ENCODE measurements around the gene CDC7. TPM values are rescaled to one million over a fixed set of nuclear protein-coding genes. Genes with fewer than 3 reads are reported as not detected.

Gene CDC7
- polyA plus RNA-seq, 2 of the 4 experiments (the other 2 are of a cell fraction), result 10.1 to 16.8 TPM

DNA sequence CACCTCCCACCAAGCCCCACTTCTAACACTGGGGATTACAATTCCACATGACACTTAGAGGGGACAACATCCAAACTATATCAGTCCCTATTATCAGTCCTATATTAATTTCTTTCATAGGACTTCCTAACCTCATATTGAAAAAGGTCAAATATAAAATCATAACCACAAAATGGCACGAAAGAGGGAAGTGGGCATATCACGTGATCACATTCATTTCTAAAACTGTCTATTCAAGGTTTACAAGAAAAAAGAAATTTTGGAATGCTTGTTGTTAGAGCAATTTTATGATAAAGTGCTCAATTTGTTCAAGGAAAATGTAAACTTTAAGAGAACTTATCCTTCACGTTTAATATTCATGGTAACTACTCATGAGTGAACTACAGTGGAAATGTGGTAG lies 13.2 kb upstream of the CDC7 start:
- ChIA-PET CTCF (no interaction called here), POLR2A (no interaction called here)
- DNase-seq (ENCODE audit: low read depth in 1 of 2, low spot score in 1 of 2) (no peak), FAIRE-seq (no peak), ATAC-seq (no peak)
- WGBS (ENCODE audit: missing lambda C conversion rate), result 13% methylated on average over 3 of the region's 3 CpGs
- Histone ChIP-seq H3K4me1 (no peaks in the 10 kb centered on the region), H3K4me2 (no peak overlapping the region), H3K4me3 (no peak overlapping the region), H3K27ac (no peak overlapping the region), H3K9me3 (no peaks in the 10 kb centered on the region)
- TF ChIP-seq JUN (IDR thresholded peaks at IDR 0.05), result no peak
- TF ChIP-seq, protein P1, sequence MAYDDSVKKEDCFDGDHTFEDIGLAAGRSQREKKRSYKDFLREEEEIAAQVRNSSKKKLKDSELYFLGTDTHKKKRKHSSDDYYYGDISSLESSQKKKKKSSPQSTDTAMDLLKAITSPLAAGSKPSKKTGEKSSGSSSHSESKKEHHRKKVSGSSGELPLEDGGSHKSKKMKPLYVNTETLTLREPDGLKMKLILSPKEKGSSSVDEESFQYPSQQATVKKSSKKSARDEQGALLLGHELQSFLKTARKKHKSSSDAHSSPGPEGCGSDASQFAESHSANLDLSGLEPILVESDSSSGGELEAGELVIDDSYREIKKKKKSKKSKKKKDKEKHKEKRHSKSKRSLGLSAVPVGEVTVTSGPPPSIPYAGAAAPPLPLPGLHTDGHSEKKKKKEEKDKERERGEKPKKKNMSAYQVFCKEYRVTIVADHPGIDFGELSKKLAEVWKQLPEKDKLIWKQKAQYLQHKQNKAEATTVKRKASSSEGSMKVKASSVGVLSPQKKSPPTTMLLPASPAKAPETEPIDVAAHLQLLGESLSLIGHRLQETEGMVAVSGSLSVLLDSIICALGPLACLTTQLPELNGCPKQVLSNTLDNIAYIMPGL (CRISPR knock-in tag; IDR thresholded peaks at IDR 0.05; ENCODE audit: borderline replicate concordance), result no peak
- no peak for TF ChIP-seq MAZ (IDR thresholded peaks at IDR 0.05; ENCODE audit: borderline replicate concordance, low read depth, low read length)
- TF ChIP-seq EHF (CRISPR knock-in tag; IDR thresholded peaks at IDR 0.05), result no peak
- no peak for TF ChIP-seq FOSB (CRISPR knock-in tag; IDR thresholded peaks at IDR 0.05)
- no peak for TF ChIP-seq MAFK (IDR thresholded peaks at IDR 0.05; ENCODE audit: partially characterized antibody)
- TF ChIP-seq, protein P2, sequence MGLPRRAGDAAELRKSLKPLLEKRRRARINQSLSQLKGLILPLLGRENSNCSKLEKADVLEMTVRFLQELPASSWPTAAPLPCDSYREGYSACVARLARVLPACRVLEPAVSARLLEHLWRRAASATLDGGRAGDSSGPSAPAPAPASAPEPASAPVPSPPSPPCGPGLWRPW (IDR thresholded peaks at IDR 0.05), result no peak
- no peak for TF ChIP-seq CEBPB (IDR thresholded peaks at IDR 0.05)
- TF ChIP-seq RARB (CRISPR knock-in tag; IDR thresholded peaks at IDR 0.05), result no peak
- TF ChIP-seq RCOR1 (IDR thresholded peaks at IDR 0.05; ENCODE audit: low read depth, low read length), result no peak
- no peak for TF ChIP-seq FOXS1 (CRISPR knock-in tag; IDR thresholded peaks at IDR 0.05)
- TF ChIP-seq, protein P3, sequence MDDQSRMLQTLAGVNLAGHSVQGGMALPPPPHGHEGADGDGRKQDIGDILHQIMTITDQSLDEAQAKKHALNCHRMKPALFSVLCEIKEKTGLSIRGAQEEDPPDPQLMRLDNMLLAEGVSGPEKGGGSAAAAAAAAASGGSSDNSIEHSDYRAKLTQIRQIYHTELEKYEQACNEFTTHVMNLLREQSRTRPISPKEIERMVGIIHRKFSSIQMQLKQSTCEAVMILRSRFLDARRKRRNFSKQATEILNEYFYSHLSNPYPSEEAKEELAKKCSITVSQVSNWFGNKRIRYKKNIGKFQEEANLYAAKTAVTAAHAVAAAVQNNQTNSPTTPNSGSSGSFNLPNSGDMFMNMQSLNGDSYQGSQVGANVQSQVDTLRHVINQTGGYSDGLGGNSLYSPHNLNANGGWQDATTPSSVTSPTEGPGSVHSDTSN (IDR thresholded peaks at IDR 0.05), result no peak

DNA sequence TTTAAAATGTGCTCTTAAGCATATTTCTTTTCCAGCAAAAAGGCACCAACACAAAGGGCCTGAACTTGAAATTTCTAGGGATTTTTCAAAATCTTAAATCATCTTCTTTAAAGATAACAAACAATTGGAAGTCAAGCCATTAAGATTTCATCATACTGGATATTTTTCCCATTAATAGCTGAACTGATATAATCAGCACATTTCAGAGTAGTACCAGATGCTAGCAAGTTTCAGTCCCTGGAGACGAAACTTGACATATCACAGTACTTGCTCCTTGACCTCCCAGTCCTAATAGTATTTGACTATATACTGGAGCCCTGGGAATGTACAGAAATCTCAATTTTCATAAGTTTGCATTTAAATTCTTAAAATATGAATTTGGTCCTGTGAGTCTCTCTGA lies 10.2 kb upstream of the CDC7 start:
- FAIRE-seq (no peak), ATAC-seq (no peak), DNase-seq (ENCODE audit: low read depth in 1 of 2, low spot score in 1 of 2) (no peak)
- Histone ChIP-seq H3K4me2 (no peak overlapping the region), H3K4me1 (no peaks in the 10 kb centered on the region), H3K27ac (no peak overlapping the region), H3K4me3 (no peak overlapping the region), H3K9me3 (no peaks in the 10 kb centered on the region)
- 62% methylated on average over 1 of the region's 1 CpG for WGBS (ENCODE audit: missing lambda C conversion rate)
- TF ChIP-seq MAFK (IDR thresholded peaks at IDR 0.05; ENCODE audit: partially characterized antibody), result no peak
- no peak for TF ChIP-seq HEYL (CRISPR knock-in tag; IDR thresholded peaks at IDR 0.05)
- no peak for TF ChIP-seq NFE2L2 (conservative IDR thresholded peaks at IDR 0.05; ENCODE audit: low read length)
- TF ChIP-seq, protein P4, sequence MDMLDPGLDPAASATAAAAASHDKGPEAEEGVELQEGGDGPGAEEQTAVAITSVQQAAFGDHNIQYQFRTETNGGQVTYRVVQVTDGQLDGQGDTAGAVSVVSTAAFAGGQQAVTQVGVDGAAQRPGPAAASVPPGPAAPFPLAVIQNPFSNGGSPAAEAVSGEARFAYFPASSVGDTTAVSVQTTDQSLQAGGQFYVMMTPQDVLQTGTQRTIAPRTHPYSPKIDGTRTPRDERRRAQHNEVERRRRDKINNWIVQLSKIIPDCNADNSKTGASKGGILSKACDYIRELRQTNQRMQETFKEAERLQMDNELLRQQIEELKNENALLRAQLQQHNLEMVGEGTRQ (IDR thresholded peaks at IDR 0.05), result no peak
- TF ChIP-seq RFX5 (IDR thresholded peaks at IDR 0.05), result no peak
- CTCF ChIA-PET, result no interaction called here
- POLR2A ChIA-PET, result no interaction called here

DNA sequence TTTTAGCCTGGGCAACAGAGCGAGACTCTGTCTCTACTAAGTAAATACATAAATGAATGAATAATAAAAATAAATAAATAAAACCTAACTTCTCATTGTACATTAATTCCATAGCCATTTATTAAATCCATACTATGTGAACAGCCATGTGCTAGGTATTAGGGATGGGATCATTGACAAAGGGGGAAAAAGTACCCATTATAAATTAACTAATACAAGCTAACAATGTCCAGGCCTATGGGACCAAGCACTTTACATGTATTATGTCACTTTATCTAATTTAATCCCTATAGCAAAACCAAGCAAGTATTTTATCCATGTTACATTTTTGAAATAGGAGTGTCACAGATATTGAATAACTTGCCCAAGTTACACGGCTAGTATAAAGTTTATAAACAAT lies 2.6 kb upstream of the CDC7 start:
- Histone ChIP-seq H3K4me1 (peaks cover 10% of the 10 kb centered on the region), H3K4me3 (no peak overlapping the region), H3K4me2 (no peak overlapping the region), H3K9me3 (no peaks in the 10 kb centered on the region), H3K27ac (no peak overlapping the region)
- no peak for ATAC-seq
- POLR2A ChIA-PET, result no interaction called here
- CTCF ChIA-PET, result interaction anchor here (0.6 kb wide), 1 partner anchor 295 kb away, joined by 3 read pairs; no protein-coding TSS in a partner anchor
- WGBS (ENCODE audit: missing lambda C conversion rate), result 84% methylated on average over 2 of the region's 2 CpGs
- FAIRE-seq, result no peak
- DNase-seq (ENCODE audit: low read depth in 1 of 2, low spot score in 1 of 2), result no peak
- TF ChIP-seq, protein P1 (CRISPR knock-in tag; IDR thresholded peaks at IDR 0.05; ENCODE audit: borderline replicate concordance), result no peak
- no peak for TF ChIP-seq PHF8 (IDR thresholded peaks at IDR 0.05; ENCODE audit: borderline replicate concordance, low read depth)
- no peak for TF ChIP-seq SMC3 (IDR thresholded peaks at IDR 0.05)
- no peak for TF ChIP-seq NPAS2 (CRISPR knock-in tag; IDR thresholded peaks at IDR 0.05; ENCODE audit: borderline replicate concordance)
- TF ChIP-seq RNF2 (IDR thresholded peaks at IDR 0.05; ENCODE audit: borderline replicate concordance, low read depth), result no peak
- TF ChIP-seq, protein P5, sequence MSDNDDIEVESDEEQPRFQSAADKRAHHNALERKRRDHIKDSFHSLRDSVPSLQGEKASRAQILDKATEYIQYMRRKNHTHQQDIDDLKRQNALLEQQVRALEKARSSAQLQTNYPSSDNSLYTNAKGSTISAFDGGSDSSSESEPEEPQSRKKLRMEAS (IDR thresholded peaks at IDR 0.05), result no peak
- TF ChIP-seq, protein P6, sequence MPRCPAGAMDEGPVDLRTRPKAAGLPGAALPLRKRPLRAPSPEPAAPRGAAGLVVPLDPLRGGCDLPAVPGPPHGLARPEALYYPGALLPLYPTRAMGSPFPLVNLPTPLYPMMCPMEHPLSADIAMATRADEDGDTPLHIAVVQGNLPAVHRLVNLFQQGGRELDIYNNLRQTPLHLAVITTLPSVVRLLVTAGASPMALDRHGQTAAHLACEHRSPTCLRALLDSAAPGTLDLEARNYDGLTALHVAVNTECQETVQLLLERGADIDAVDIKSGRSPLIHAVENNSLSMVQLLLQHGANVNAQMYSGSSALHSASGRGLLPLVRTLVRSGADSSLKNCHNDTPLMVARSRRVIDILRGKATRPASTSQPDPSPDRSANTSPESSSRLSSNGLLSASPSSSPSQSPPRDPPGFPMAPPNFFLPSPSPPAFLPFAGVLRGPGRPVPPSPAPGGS (IDR thresholded peaks at IDR 0.05), result no peak
- TF ChIP-seq, protein P7, sequence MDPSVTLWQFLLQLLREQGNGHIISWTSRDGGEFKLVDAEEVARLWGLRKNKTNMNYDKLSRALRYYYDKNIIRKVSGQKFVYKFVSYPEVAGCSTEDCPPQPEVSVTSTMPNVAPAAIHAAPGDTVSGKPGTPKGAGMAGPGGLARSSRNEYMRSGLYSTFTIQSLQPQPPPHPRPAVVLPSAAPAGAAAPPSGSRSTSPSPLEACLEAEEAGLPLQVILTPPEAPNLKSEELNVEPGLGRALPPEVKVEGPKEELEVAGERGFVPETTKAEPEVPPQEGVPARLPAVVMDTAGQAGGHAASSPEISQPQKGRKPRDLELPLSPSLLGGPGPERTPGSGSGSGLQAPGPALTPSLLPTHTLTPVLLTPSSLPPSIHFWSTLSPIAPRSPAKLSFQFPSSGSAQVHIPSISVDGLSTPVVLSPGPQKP (IDR thresholded peaks at IDR 0.05; ENCODE audit: low read depth, low read length), result no peak
- TF ChIP-seq ZSCAN20 (CRISPR knock-in tag; IDR thresholded peaks at IDR 0.05), result no peak
- TF ChIP-seq JUN (IDR thresholded peaks at IDR 0.05), result no peak
- no peak for TF ChIP-seq GATA3 (IDR thresholded peaks at IDR 0.05; ENCODE audit: borderline replicate concordance)
- TF ChIP-seq HOXB5 (CRISPR knock-in tag; IDR thresholded peaks at IDR 0.05), result no peak
- no peak for TF ChIP-seq EP300 (IDR thresholded peaks at IDR 0.05)

Measured in A549 (cell line).